SK-N-MC (cell line): Measurements from ENCODE around the gene GTF2F2.

Experiments used
- DNase-seq: peaks from one replicate; pipeline ENCODE4 v3.0.0-alpha.2; 2011; ENCODE audit warnings: low read depth, low spot score
- H3K27ac ChIP-seq: fragments of 200-600 bp; sonication (generic); 2 replicates; pipeline ENCODE4 v1.5.1; 2016; ENCODE audit warnings: mixed run types
- H3K36me3 ChIP-seq: fragments of 200-600 bp; sonication (generic); 2 replicates; pipeline ENCODE4 v1.6.1; 2017; ENCODE audit warnings: antibody characterized with exemption, low read length, mixed read lengths; ENCODE audit not compliant: insufficient read depth
- H3K4me3 ChIP-seq: fragments of 200-600 bp; sonication (generic); 2 replicates; pipeline ENCODE4 v1.5.1; 2016
- H3K9ac ChIP-seq: fragments of 200-600 bp; sonication (generic); 2 replicates; pipeline ENCODE4 v1.8.0; 2017; ENCODE audit warnings: mixed run types, mixed read lengths; ENCODE audit not compliant: insufficient read length
- H3K9me3 ChIP-seq: fragments of 200-600 bp; sonication (generic); 2 replicates; pipeline ENCODE4 v1.6.1; 2017; ENCODE audit warnings: low read depth, mild to moderate bottlenecking, antibody characterized with exemption, low read length, moderate library complexity, mixed read lengths
- EZH2 ChIP-seq: fragments of 200-600 bp; sonication (generic); IDR thresholded peaks from one replicate; pipeline ENCODE4 v1.6.1; 2017; ENCODE audit warnings: antibody characterized with exemption
- FOXP2 ChIP-seq: optimal IDR thresholded peaks from 2 replicates; pipeline ENCODE3; 2011; ENCODE audit warnings: mild to moderate bottlenecking, moderate library complexity; ENCODE audit not compliant: insufficient read depth; ENCODE audit errors: extremely low read length, control extremely low read depth
- POLR2AphosphoS5 ChIP-seq: IDR thresholded peaks from 2 replicates; pipeline ENCODE4 v1.6.1; 2012; ENCODE audit warnings: mild to moderate bottlenecking, low read depth, low read length, borderline replicate concordance

Gene GTF2F2

GRCh38 chr13:45208132-45208531 is 87.8 kb downstream of the GTF2F2 start:
- no peak overlapping the region for H3K4me3 ChIP-seq
- peaks cover 8% of the 10 kb centered on the region for H3K36me3 ChIP-seq
- H3K27ac ChIP-seq = peak overlapping the region; percentile 44; the same call in 1 of the 2 replicates
- DNase-seq = no peak
- no peak for TF ChIP-seq EZH2
- TF ChIP-seq FOXP2 = no peak
- TF ChIP-seq POLR2AphosphoS5 = no peak
- no peak overlapping the region for H3K9ac ChIP-seq
- no peaks in the 10 kb centered on the region for H3K9me3 ChIP-seq

GRCh38 chr13:45209229-45209628 is 88.9 kb downstream of the GTF2F2 start:
- Histone ChIP-seq H3K9ac (no peak overlapping the region), H3K4me3 (no peak overlapping the region), H3K36me3 (peaks cover 8% of the 10 kb centered on the region), H3K27ac (0 out of 2 replicates have a peak overlapping the region, but pooled peaks have one; percentile 28), H3K9me3 (no peaks in the 10 kb centered on the region)
- TF ChIP-seq FOXP2 (no peak), EZH2 (no peak)
- no peak for DNase-seq

GRCh38 chr13:45215392-45216077 is 95.2 kb downstream of the GTF2F2 start:
- Histone ChIP-seq H3K27ac (no peak overlapping the region), H3K36me3 (peaks cover 3% of the 10 kb centered on the region), H3K9me3 (no peaks in the 10 kb centered on the region), H3K4me3 (no peak overlapping the region), H3K9ac (no peak overlapping the region)
- DNase-seq = no peak
- no peak for TF ChIP-seq FOXP2
- no peak for TF ChIP-seq POLR2AphosphoS5
- no peak for TF ChIP-seq EZH2

GRCh38 chr13:45216193-45216592 is 95.9 kb downstream of the GTF2F2 start:
- Histone ChIP-seq H3K9ac (no peak overlapping the region), H3K27ac (no peak overlapping the region), H3K9me3 (no peaks in the 10 kb centered on the region), H3K36me3 (no peaks in the 10 kb centered on the region), H3K4me3 (no peak overlapping the region)
- TF ChIP-seq POLR2AphosphoS5 = no peak
- no peak for TF ChIP-seq FOXP2
- no peak for TF ChIP-seq EZH2
- no peak for DNase-seq

- Histone ChIP-seq H3K4me3 (no peak overlapping the region), H3K9ac (no peak overlapping the region), H3K9me3 (no peaks in the 10 kb centered on the region), H3K36me3 (no peaks in the 10 kb centered on the region), H3K27ac (no peak overlapping the region)
- DNase-seq = no peak
- TF ChIP-seq POLR2AphosphoS5 = no peak
- no peak for TF ChIP-seq EZH2
- no peak for TF ChIP-seq FOXP2
Observed at GRCh38 chr13:45218689-45219088, 98.4 kb downstream of the GTF2F2 start.

GRCh38 chr13:45219123-45219891 is 99.0 kb downstream of the GTF2F2 start:
- Histone ChIP-seq H3K4me3 (no peak overlapping the region), H3K36me3 (no peaks in the 10 kb centered on the region), H3K9me3 (no peaks in the 10 kb centered on the region), H3K9ac (no peak overlapping the region), H3K27ac (no peak overlapping the region)
- no peak for DNase-seq
- TF ChIP-seq POLR2AphosphoS5 (no peak), EZH2 (no peak), FOXP2 (no peak)

- Histone ChIP-seq H3K27ac (no peak overlapping the region), H3K4me3 (no peak overlapping the region), H3K36me3 (no peaks in the 10 kb centered on the region), H3K9me3 (no peaks in the 10 kb centered on the region), H3K9ac (no peak overlapping the region)
- DNase-seq = no peak
- TF ChIP-seq EZH2 = no peak
- TF ChIP-seq POLR2AphosphoS5 = no peak
- TF ChIP-seq FOXP2 = no peak
Observed at GRCh38 chr13:45219938-45220375, 99.6 kb downstream of the GTF2F2 start.

GRCh38 chr13:45220403-45220802 is 100.1 kb downstream of the GTF2F2 start:
- Histone ChIP-seq H3K36me3 (no peaks in the 10 kb centered on the region), H3K27ac (no peak overlapping the region), H3K4me3 (no peak overlapping the region), H3K9ac (no peak overlapping the region), H3K9me3 (no peaks in the 10 kb centered on the region)
- DNase-seq = no peak
- no peak for TF ChIP-seq EZH2
- no peak for TF ChIP-seq POLR2AphosphoS5
- TF ChIP-seq FOXP2 = no peak

GRCh38 chr13:45222516-45222915 is 102.2 kb downstream of the GTF2F2 start:
- DNase-seq = no peak
- Histone ChIP-seq H3K9ac (no peak overlapping the region), H3K36me3 (no peaks in the 10 kb centered on the region), H3K4me3 (no peak overlapping the region), H3K27ac (no peak overlapping the region), H3K9me3 (no peaks in the 10 kb centered on the region)
- TF ChIP-seq EZH2 (no peak), FOXP2 (no peak)
